OCI-LY7 (cell line): ENCODE data around the gene WDR74. TPM values are rescaled to one million over a fixed set of nuclear protein-coding genes. Genes with fewer than 3 reads are reported as not detected.

ENCODE experiments used
- BruUV-seq: library from RNA; stranded (reverse); fragments of 400-500 nt; replicated peaks from 2 replicates; lab custom pipeline; 2021; lab: Mats Ljungman, UMichigan
- CTCF ChIA-PET: fragments of 300-600 bp; sonication (Branson Sonifier 250); formaldehyde crosslinking; loops from one replicate; lab custom pipeline; 2022; ENCODE audit warnings: antibody characterized with exemption; ENCODE audit not compliant: unreplicated experiment; lab: Charles Lee
- POLR2A ChIA-PET: fragments of 300-600 bp; sonication (Branson Sonifier 250); formaldehyde crosslinking; loops from one replicate; lab custom pipeline; 2022; ENCODE audit warnings: antibody characterized with exemption; lab: Charles Lee
- DNase-seq: peaks from one replicate; pipeline ENCODE4 v3.0.0-alpha.2; 2015; ENCODE audit warnings: low spot score
- H2AFZ ChIP-seq: fragments of 200-600 bp; sonication (generic), shearing (Covaris generic); 2 replicates; pipeline ENCODE4 v1.6.1; 2014; ENCODE audit warnings: mild to moderate bottlenecking, antibody characterized with exemption, low read length, moderate library complexity
- H3K27ac ChIP-seq: fragments of 200-600 bp; sonication (generic); 2 replicates; pipeline ENCODE4 v1.5.1; 2014; ENCODE audit warnings: mixed run types, low read depth, mild to moderate bottlenecking, moderate library complexity, low read length, inconsistent platforms; ENCODE audit not compliant: poor library complexity, severe bottlenecking
- H3K36me3 ChIP-seq: fragments of 200-600 bp; sonication (generic); 2 replicates; pipeline ENCODE4 v1.6.1; 2014; ENCODE audit warnings: mild to moderate bottlenecking, antibody characterized with exemption, low read length, moderate library complexity, mixed read lengths; ENCODE audit not compliant: insufficient read depth
- H3K4me1 ChIP-seq: fragments of 200-600 bp; sonication (generic); 2 replicates; pipeline ENCODE4 v1.5.1; 2014; ENCODE audit warnings: mild to moderate bottlenecking, low read length; ENCODE audit not compliant: insufficient read depth, poor library complexity, severe bottlenecking
- H3K4me2 ChIP-seq: fragments of 200-600 bp; sonication (generic); 2 replicates; pipeline ENCODE4 v1.6.1; 2014; ENCODE audit warnings: mild to moderate bottlenecking, low read length
- H3K4me3 ChIP-seq: fragments of 200-600 bp; sonication (generic); 2 replicates; pipeline ENCODE4 v1.5.1; 2014; ENCODE audit warnings: mild to moderate bottlenecking, low read depth, low read length; ENCODE audit not compliant: poor library complexity, severe bottlenecking
- H3K79me2 ChIP-seq: fragments of 200-600 bp; sonication (generic); 2 replicates; pipeline ENCODE4 v1.6.1; 2016; ENCODE audit warnings: low read depth, mild to moderate bottlenecking, low read length, moderate library complexity, mixed read lengths; ENCODE audit not compliant: insufficient read depth
- H3K9me2 ChIP-seq: fragments of 200-600 bp; sonication (generic); 2 replicates; pipeline ENCODE4 v1.6.1; 2016; ENCODE audit warnings: mild to moderate bottlenecking, low read length, mixed read lengths; ENCODE audit not compliant: insufficient read depth
- H3K9me3 ChIP-seq: fragments of 200-600 bp; sonication (generic); 2 replicates; pipeline ENCODE4 v1.6.1; 2014; ENCODE audit warnings: mild to moderate bottlenecking, mixed run types, low read length, mixed read lengths
- H4K20me1 ChIP-seq: fragments of 200-600 bp; sonication (generic); 2 replicates; pipeline ENCODE4 v1.6.1; 2014; ENCODE audit warnings: mild to moderate bottlenecking, antibody characterized with exemption, low read length, moderate library complexity, mixed read lengths; ENCODE audit not compliant: insufficient read depth
- CTCF ChIP-seq: fragments of 200-600 bp; sonication (generic); conservative IDR thresholded peaks from 2 replicates; pipeline ENCODE4 v1.5.1; 2014; ENCODE audit warnings: mild to moderate bottlenecking, antibody characterized with exemption, low read length, moderate library complexity, mixed read lengths
- EZH2phosphoT487 ChIP-seq: fragments of 200-600 bp; sonication (generic); IDR thresholded peaks from 2 replicates; pipeline ENCODE4 v1.6.1; 2018; ENCODE audit warnings: low read depth, borderline replicate concordance, mild to moderate bottlenecking, mixed run types, antibody characterized with exemption, low read length, moderate library complexity, mixed read lengths
- intact Hi-C: fragments of 100-400 bp; cut with micrococcal nuclease; formaldehyde crosslinking; loops from one replicate; pipeline ENCODE4 v1.10.0; 2022; ENCODE audit not compliant: unreplicated experiment
- total RNA-seq, 2 experiments: library from RNA; depleted of rRNA in 1 of 2; stranded (reverse); fragments of >200 nt in 1 of 2; shearing (Covaris generic) in 1 of 2; gene quantifications; 2 replicates each; pipeline ENCODE4 v1.2.3, GENCODE V29; 2014 to 2022

WDR74 gene
- total RNA-seq, 2 experiments from 2014 or later = 98.4 to 139 TPM

- TF ChIP-seq CTCF (no peak), EZH2phosphoT487 (no peak)
- POLR2A ChIA-PET = interaction anchor here (1.2 kb wide), 1 partner anchor 16 kb away, joined by 3 read pairs; no protein-coding TSS in a partner anchor
- BruUV-seq = no TSS peak
Measured at GRCh38 chr11:62811659-62812058, 27.7 kb downstream of the WDR74 start.

GRCh38 chr11:62810748-62811147 is 28.6 kb downstream of the WDR74 start:
- no peak for DNase-seq
- Histone ChIP-seq H3K27ac (no peak overlapping the region), H4K20me1 (no peaks in the 10 kb centered on the region), H3K4me1 (peaks cover 24% of the 10 kb centered on the region), H3K79me2 (0 out of 2 replicates have a peak, but pooled peaks cover 3% of the 10 kb centered on the region), H3K4me2 (no peak overlapping the region), H3K36me3 (no peaks in the 10 kb centered on the region; the same call in 1 of the 2 replicates), H3K9me3 (no peaks in the 10 kb centered on the region), H3K4me3 (no peak overlapping the region), H2AFZ (no peak overlapping the region), H3K9me2 (no peaks in the 10 kb centered on the region)
- TF ChIP-seq EZH2phosphoT487 (no peak), CTCF (no peak)
- BruUV-seq = no TSS peak
- POLR2A ChIA-PET = interaction anchor here (1.2 kb wide), 1 partner anchor 17 kb away, joined by 3 read pairs; no protein-coding TSS in a partner anchor
- CTCF ChIA-PET = no interaction called here
- intact Hi-C loops = no loop called here

More at GRCh38 chr11:62811659-62812058, 27.7 kb downstream of the WDR74 start:
- no peaks in the 10 kb centered on the region for H4K20me1 ChIP-seq
- no peak overlapping the region for H3K27ac ChIP-seq
- no peak for DNase-seq
- CTCF ChIA-PET = no interaction called here
- no peaks in the 10 kb centered on the region for H3K9me3 ChIP-seq
- no peaks in the 10 kb centered on the region for H3K9me2 ChIP-seq
- no peaks in the 10 kb centered on the region for H3K79me2 ChIP-seq
- peaks cover 16% of the 10 kb centered on the region for H3K4me1 ChIP-seq
- H3K36me3 ChIP-seq = peaks cover 7% of the 10 kb centered on the region; the same call in 1 of the 2 replicates
- intact Hi-C loops = no loop called here
- no peak overlapping the region for H3K4me2 ChIP-seq
- no peak overlapping the region for H3K4me3 ChIP-seq
- no peak overlapping the region for H2AFZ ChIP-seq

- peak overlapping the region; percentile 77 for H3K27ac ChIP-seq
- intact Hi-C loops = no loop called here
- TF ChIP-seq EZH2phosphoT487 (no peak), CTCF (no peak)
- H3K9me2 ChIP-seq = no peaks in the 10 kb centered on the region
- peaks cover 31% of the 10 kb centered on the region for H3K4me1 ChIP-seq
- H3K9me3 ChIP-seq = no peaks in the 10 kb centered on the region
- ChIA-PET POLR2A (interaction anchor here (0.5 to 1.9 kb wide), 16 partner anchors 10 to 215 kb away, joined by 3 to 11 read pairs (median 4); partner anchors contain the start of genes C11orf98, CSKMT, TAF6L and TUT1), CTCF (interaction anchor here (0.9 to 1.0 kb wide), 2 partner anchors 10 to 38 kb away, joined by 3 to 4 read pairs; no protein-coding TSS in a partner anchor)
- peaks cover 20% of the 10 kb centered on the region for H3K36me3 ChIP-seq
- peak; percentile 41 for DNase-seq
- peak overlapping the region; percentile 89 for H3K4me3 ChIP-seq
- H4K20me1 ChIP-seq = peaks cover 8% of the 10 kb centered on the region; the same call in 1 of the 2 replicates
- no TSS peak for BruUV-seq
- H3K79me2 ChIP-seq = peaks cover 23% of the 10 kb centered on the region
- H2AFZ ChIP-seq = peak overlapping the region; percentile 70; the same call in 1 of the 2 replicates
- peak overlapping the region; percentile 92 for H3K4me2 ChIP-seq
Measured at GRCh38 chr11:62806611-62807121, 32.7 kb downstream of the WDR74 start.
